ENCODE measurements around the gene QRSL1. TPM values are rescaled to one million over a fixed set of nuclear protein-coding genes. Genes with fewer than 3 reads are reported as not detected.

QRSL1 gene
- total and polyA plus RNA-seq, 3 donors from 2014 or later: 9.1 to 13.3 (median 9.2) TPM

DNA sequence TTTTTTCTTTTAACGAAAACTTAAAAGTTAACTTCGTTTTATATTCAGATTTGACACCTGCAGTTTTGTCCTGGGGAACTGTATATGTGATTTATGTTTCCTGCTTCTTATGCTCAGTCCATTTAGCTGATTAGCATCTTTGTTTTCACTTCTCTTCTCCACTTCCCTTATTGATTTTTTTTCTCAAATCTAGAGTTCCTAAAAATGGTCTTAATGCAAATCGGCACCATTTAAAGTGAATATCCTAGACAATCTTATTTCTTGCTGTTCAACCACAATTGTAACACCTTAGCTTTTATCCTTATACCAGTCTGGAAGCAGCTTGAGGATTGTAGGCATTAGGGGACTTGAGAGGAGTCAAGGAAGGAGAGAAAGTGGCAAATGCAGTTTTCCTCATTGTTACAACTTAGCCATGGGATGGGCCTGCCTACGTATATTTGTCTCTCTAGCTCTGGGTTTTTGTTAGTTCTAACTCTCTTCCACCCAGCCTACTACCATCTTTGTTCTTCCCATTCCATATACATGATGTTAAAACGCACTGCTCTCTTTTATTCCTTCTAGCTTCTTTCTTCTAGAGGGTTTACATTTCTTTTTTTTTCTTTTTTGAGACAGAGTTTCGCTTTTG lies 8.5 kb downstream of the QRSL1 start:
- H3K27ac ChIP-seq: no peak overlapping the region
- H3K27me3 ChIP-seq: no peaks in the 10 kb centered on the region
- no peak overlapping the region for H3K4me3 ChIP-seq
- no peak for DNase-seq
- intact Hi-C loops (cut with DNase I; ENCODE audit: low total_unique reads): no loop called here
- WGBS, 2 donors: 77 to 79% methylated on average over 6 of the region's 6 CpGs
- TF ChIP-seq, protein P1, sequence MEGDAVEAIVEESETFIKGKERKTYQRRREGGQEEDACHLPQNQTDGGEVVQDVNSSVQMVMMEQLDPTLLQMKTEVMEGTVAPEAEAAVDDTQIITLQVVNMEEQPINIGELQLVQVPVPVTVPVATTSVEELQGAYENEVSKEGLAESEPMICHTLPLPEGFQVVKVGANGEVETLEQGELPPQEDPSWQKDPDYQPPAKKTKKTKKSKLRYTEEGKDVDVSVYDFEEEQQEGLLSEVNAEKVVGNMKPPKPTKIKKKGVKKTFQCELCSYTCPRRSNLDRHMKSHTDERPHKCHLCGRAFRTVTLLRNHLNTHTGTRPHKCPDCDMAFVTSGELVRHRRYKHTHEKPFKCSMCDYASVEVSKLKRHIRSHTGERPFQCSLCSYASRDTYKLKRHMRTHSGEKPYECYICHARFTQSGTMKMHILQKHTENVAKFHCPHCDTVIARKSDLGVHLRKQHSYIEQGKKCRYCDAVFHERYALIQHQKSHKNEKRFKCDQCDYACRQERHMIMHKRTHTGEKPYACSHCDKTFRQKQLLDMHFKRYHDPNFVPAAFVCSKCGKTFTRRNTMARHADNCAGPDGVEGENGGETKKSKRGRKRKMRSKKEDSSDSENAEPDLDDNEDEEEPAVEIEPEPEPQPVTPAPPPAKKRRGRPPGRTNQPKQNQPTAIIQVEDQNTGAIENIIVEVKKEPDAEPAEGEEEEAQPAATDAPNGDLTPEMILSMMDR (IDR thresholded peaks at IDR 0.05): no peak
- TF ChIP-seq POLR2A (IDR thresholded peaks at IDR 0.05): no peak
- H3K36me3 ChIP-seq (ENCODE audit: low read depth, missing control alignments): no peaks in the 10 kb centered on the region
- H3K9me3 ChIP-seq: no peaks in the 10 kb centered on the region
- no peaks in the 10 kb centered on the region for H3K4me1 ChIP-seq

- no peak overlapping the region for H3K4me3 ChIP-seq
Measured at GRCh38 chr6:106639812-106640211, 10.4 kb downstream of the QRSL1 start.

DNA sequence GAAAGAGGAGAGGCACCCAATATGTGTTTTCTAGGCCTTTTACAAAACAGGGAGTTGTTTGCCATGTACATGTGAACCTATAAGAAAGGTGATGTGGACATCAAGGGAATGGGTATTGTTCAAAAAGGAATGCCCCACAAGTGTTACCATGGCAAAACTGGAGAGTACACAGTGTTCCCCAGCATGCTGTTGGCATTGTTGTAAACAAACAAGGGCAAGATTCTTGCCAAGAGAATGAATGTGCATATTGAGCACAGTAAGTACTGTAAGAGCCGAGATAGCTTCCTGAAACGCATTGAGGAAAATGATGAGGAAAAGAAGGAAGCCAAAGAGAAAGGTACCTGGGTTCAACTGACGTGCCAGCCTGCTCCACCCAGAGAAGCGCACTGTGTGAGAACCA lies 13.1 kb downstream of the QRSL1 start:
- H3K4me3 ChIP-seq: no peak overlapping the region
- no peaks in the 10 kb centered on the region for H3K36me3 ChIP-seq (ENCODE audit: low read depth, missing control alignments)
- H3K9me3 ChIP-seq: no peaks in the 10 kb centered on the region
- WGBS, 2 donors: 84 to 88% methylated on average over 4 of the region's 4 CpGs
- H3K4me1 ChIP-seq: no peaks in the 10 kb centered on the region
- intact Hi-C loops (cut with DNase I; ENCODE audit: low total_unique reads): no loop called here
- H3K27me3 ChIP-seq: no peaks in the 10 kb centered on the region
- no peak for DNase-seq
- no peak for TF ChIP-seq POLR2A (IDR thresholded peaks at IDR 0.05)
- TF ChIP-seq, protein P1 (IDR thresholded peaks at IDR 0.05): no peak
- no peak overlapping the region for H3K27ac ChIP-seq

More at GRCh38 chr6:106639812-106640211, 10.4 kb downstream of the QRSL1 start:
- no peaks in the 10 kb centered on the region for H3K27me3 ChIP-seq
- WGBS, 2 donors: 82 to 85% methylated on average over 4 of the region's 4 CpGs
- no peaks in the 10 kb centered on the region for H3K36me3 ChIP-seq (ENCODE audit: low read depth, missing control alignments)
- DNase-seq: no peak
- TF ChIP-seq, protein P1 (IDR thresholded peaks at IDR 0.05): no peak
- no peak for TF ChIP-seq POLR2A (IDR thresholded peaks at IDR 0.05)
- H3K4me1 ChIP-seq: no peaks in the 10 kb centered on the region
- no peak overlapping the region for H3K27ac ChIP-seq
- intact Hi-C loops (cut with DNase I; ENCODE audit: low total_unique reads): no loop called here
- no peaks in the 10 kb centered on the region for H3K9me3 ChIP-seq

DNA sequence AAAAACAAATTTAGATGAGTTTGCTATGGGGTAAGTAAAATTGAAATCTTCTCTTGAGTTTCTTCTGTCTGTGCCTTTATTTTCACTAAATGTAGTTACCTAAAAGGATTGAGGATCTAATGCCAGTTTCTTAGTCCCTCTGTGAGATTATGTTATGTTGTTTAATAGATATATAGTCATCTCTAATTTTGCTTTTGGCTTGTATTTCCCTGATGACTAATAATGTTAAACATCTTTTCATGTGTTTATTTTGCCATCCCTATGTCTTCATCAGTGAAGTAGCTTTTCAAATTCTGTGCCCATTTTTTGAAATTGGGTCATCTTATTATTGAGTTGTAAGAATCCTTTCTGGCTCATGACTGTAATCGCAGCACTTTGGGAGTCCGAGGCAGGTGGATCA lies 13.7 kb downstream of the QRSL1 start:
- intact Hi-C loops (cut with DNase I; ENCODE audit: low total_unique reads): no loop called here

More for the DNA sequence above, 13.7 kb downstream of the QRSL1 start:
- no peak overlapping the region for H3K27ac ChIP-seq
- DNase-seq: no peak
- TF ChIP-seq, protein P1 (IDR thresholded peaks at IDR 0.05): no peak
- TF ChIP-seq POLR2A (IDR thresholded peaks at IDR 0.05): no peak
- WGBS, 2 donors: 95 to 98% methylated on average over 2 of the region's 2 CpGs
- no peak overlapping the region for H3K4me3 ChIP-seq
- H3K4me1 ChIP-seq: no peaks in the 10 kb centered on the region
- no peaks in the 10 kb centered on the region for H3K36me3 ChIP-seq (ENCODE audit: low read depth, missing control alignments)
- H3K27me3 ChIP-seq: no peaks in the 10 kb centered on the region
- H3K9me3 ChIP-seq: no peaks in the 10 kb centered on the region

Data from testis (tissue), 3 donors.